PC-3 (cell line): ENCODE data around the gene SH3D19. TPM values are rescaled to one million over a fixed set of nuclear protein-coding genes. Genes with fewer than 3 reads are reported as not detected.
"Not testable (repeated sequence)": the region's sequence is repeated elsewhere in the genome, so short reads cannot be mapped to it uniquely, and the experiment has no call there.

Source experiments
- ATAC-seq: fragments of 200-7000 bp; cut with Tn5 transposase; 2 replicates; pipeline ENCODE4 v1.9.1; 2020; ENCODE audit warnings: mild to moderate bottlenecking, moderate library complexity
- BruUV-seq: library from RNA; stranded (reverse); fragments of 400-500 nt; replicated peaks from 2 replicates; lab custom pipeline; 2021; lab: Mats Ljungman, UMichigan
- CTCF ChIA-PET: fragments of 300-600 bp; sonication (Branson Sonifier 250); formaldehyde crosslinking; loops from one replicate; lab custom pipeline; 2022; ENCODE audit warnings: antibody characterized with exemption; lab: Charles Lee
- POLR2A ChIA-PET: fragments of 300-600 bp; sonication (Branson Sonifier 250); formaldehyde crosslinking; loops from one replicate; lab custom pipeline; 2022; ENCODE audit warnings: antibody characterized with exemption; ENCODE audit not compliant: unreplicated experiment; lab: Charles Lee
- DNase-seq: peaks from one replicate; pipeline ENCODE4 v3.0.0-alpha.2; 2015
- H2AFZ ChIP-seq: fragments of 300-600 bp; sonication (generic); 2 replicates; pipeline ENCODE4 v1.6.0; 2016; ENCODE audit warnings: antibody characterized with exemption, low read length
- H3F3A ChIP-seq: fragments of 300-600 bp; sonication (generic); one replicate; pipeline ENCODE4 v1.6.0; 2017; ENCODE audit warnings: antibody characterized with exemption, low read length, control low read depth, mild to moderate bottlenecking; ENCODE audit not compliant: unreplicated experiment
- H3K27ac ChIP-seq: fragments of 300-600 bp; sonication (generic); 2 replicates; pipeline ENCODE4 v1.5.1; 2016; ENCODE audit warnings: mild to moderate bottlenecking, low read length
- H3K27me3 ChIP-seq: fragments of 300-600 bp; sonication (generic); 2 replicates; pipeline ENCODE4 v1.6.1; 2016; ENCODE audit warnings: low read length, mixed read lengths
- H3K36me3 ChIP-seq: fragments of 300-600 bp; sonication (generic); 2 replicates; pipeline ENCODE4 v1.6.1; 2016; ENCODE audit warnings: low read depth, mixed run types, low read length, mixed read lengths
- H3K4me1 ChIP-seq: fragments of 300-600 bp; sonication (generic); 2 replicates; pipeline ENCODE4 v1.5.1; 2016; ENCODE audit warnings: low read length; ENCODE audit not compliant: insufficient read depth
- H3K4me2 ChIP-seq: fragments of 300-600 bp; sonication (generic); 2 replicates; pipeline ENCODE4 v1.6.0; 2016; ENCODE audit warnings: low read length
- H3K4me3 ChIP-seq: fragments of 300-600 bp; sonication (generic); 2 replicates; pipeline ENCODE4 v1.5.1; 2016; ENCODE audit warnings: mild to moderate bottlenecking, low read length, mixed read lengths
- H3K79me2 ChIP-seq: fragments of 300-600 bp; sonication (generic); 2 replicates; pipeline ENCODE4 v1.6.1; 2017; ENCODE audit warnings: low read length, mixed read lengths
- H3K9ac ChIP-seq: fragments of 300-600 bp; sonication (generic); 2 replicates; pipeline ENCODE4 v1.6.0; 2016; ENCODE audit warnings: mild to moderate bottlenecking, low read length
- H3K9me2 ChIP-seq: fragments of 300-600 bp; sonication (generic); replicated peaks from 2 replicates; pipeline ENCODE4 v1.6.1; 2016; ENCODE audit warnings: mixed run types, low read length, mixed read lengths
- H3K9me3 ChIP-seq: fragments of 300-600 bp; sonication (generic); 2 replicates; pipeline ENCODE4 v1.6.1; 2016; ENCODE audit warnings: low read length, mixed read lengths
- H4K20me1 ChIP-seq: fragments of 300-600 bp; sonication (generic); 2 replicates; pipeline ENCODE4 v1.6.1; 2016; ENCODE audit warnings: low read length, mixed read lengths
- EZH2 ChIP-seq: fragments of 300-600 bp; sonication (generic); IDR thresholded peaks from one replicate; pipeline ENCODE4 v1.6.1; 2017; ENCODE audit warnings: antibody characterized with exemption, mild to moderate bottlenecking, low read length; ENCODE audit not compliant: unreplicated experiment
- EZH2phosphoT487 ChIP-seq: fragments of 300-600 bp; sonication (generic); IDR thresholded peaks from 2 replicates; pipeline ENCODE4 v1.6.1; 2018; ENCODE audit warnings: mild to moderate bottlenecking, antibody characterized with exemption, low read length, borderline replicate concordance
- intact Hi-C: fragments of 100-400 bp; cut with micrococcal nuclease; formaldehyde crosslinking; loops from 2 replicates; pipeline ENCODE4 v1.9.0; 2023
- total RNA-seq: library from RNA; depleted of rRNA; stranded (reverse); fragments of >200 nt; gene quantifications from 2 replicates; pipeline ENCODE4 v1.2.3, GENCODE V29; 2014
- TF ChIP-seq, protein P1 (sequence below): fragments of 300-600 bp; sonication (generic); conservative IDR thresholded peaks from 2 replicates; pipeline ENCODE4 v1.5.1; 2017; ENCODE audit warnings: antibody characterized with exemption, low read depth, mild to moderate bottlenecking, low read length

Gene SH3D19
- total RNA-seq, 1 experiment from 2014 or later = 30.1 TPM

DNA sequence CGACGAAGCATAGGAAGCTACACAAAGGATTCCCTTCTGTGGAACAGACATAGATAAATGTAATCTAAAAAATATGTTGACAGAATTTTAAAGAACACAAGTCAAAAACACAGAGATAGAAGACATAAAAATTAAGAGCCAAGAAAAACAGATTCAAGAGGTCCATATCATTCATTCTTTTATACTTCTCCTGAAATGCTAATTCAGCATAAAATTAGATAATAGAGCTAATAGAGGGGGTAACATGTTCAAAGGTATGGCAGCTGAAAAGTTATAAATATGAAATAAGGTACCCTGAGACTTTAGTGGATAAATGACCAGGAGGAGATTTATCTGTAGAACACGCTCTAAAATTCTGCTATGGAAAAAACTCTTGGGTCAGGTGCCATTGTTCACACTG is 85.8 kb downstream of the SH3D19 start:
- Histone ChIP-seq H3K27ac (no peak overlapping the region), H2AFZ (no peak overlapping the region), H3K4me2 (no peak overlapping the region), H3K4me1 (no peaks in the 10 kb centered on the region), H3K27me3 (no peaks in the 10 kb centered on the region), H3K9ac (no peak overlapping the region), H3K9me2 (no peaks in the 10 kb centered on the region), H3F3A (no peaks in the 10 kb centered on the region), H4K20me1 (no peaks in the 10 kb centered on the region), H3K79me2 (no peaks in the 10 kb centered on the region), H3K36me3 (no peaks in the 10 kb centered on the region), H3K9me3 (no peaks in the 10 kb centered on the region), H3K4me3 (no peak overlapping the region)
- ChIA-PET CTCF (no interaction called here), POLR2A (no interaction called here)
- ATAC-seq = no peak
- no peak for TF ChIP-seq EZH2
- no peak for TF ChIP-seq EZH2phosphoT487
- TF ChIP-seq, protein P1, sequence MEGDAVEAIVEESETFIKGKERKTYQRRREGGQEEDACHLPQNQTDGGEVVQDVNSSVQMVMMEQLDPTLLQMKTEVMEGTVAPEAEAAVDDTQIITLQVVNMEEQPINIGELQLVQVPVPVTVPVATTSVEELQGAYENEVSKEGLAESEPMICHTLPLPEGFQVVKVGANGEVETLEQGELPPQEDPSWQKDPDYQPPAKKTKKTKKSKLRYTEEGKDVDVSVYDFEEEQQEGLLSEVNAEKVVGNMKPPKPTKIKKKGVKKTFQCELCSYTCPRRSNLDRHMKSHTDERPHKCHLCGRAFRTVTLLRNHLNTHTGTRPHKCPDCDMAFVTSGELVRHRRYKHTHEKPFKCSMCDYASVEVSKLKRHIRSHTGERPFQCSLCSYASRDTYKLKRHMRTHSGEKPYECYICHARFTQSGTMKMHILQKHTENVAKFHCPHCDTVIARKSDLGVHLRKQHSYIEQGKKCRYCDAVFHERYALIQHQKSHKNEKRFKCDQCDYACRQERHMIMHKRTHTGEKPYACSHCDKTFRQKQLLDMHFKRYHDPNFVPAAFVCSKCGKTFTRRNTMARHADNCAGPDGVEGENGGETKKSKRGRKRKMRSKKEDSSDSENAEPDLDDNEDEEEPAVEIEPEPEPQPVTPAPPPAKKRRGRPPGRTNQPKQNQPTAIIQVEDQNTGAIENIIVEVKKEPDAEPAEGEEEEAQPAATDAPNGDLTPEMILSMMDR = no peak
- no peak for DNase-seq
- intact Hi-C loops = loop anchor here (2.0 kb wide), 1 partner anchor 123 kb away; no protein-coding TSS in a partner anchor
- BruUV-seq = no TSS peak

DNA sequence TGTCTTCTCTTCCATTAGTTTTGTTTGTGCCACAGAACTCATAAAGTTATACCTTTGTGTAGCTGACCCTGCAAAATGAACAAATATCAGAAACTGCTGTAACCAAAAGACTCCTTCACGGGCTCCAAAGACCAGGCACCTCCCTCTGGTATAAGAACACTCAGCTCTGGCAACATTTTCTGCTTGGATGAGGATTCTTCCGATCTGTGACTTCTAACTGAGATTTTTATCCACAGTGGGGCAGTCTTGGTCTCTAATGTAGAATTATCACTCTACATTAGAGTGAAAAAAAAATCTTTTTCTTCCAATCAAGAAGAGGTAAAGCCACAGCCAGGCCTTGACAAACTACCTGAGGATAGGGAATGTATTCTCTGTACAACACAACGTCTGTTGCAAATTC is 86.9 kb downstream of the SH3D19 start:
- BruUV-seq = no TSS peak
- H3K9ac ChIP-seq = no peak overlapping the region
- H2AFZ ChIP-seq = no peak overlapping the region
- no peak overlapping the region for H3K27ac ChIP-seq
- H3K4me2 ChIP-seq = no peak overlapping the region
- H3K9me2 ChIP-seq = no peaks in the 10 kb centered on the region
- H3K36me3 ChIP-seq = no peaks in the 10 kb centered on the region
- H3K4me3 ChIP-seq = no peak overlapping the region
- no peaks in the 10 kb centered on the region for H3K79me2 ChIP-seq
- H3F3A ChIP-seq = no peaks in the 10 kb centered on the region
- intact Hi-C loops = loop anchor here (2.0 kb wide), 1 partner anchor 124 kb away; no protein-coding TSS in a partner anchor
- H3K9me3 ChIP-seq = no peaks in the 10 kb centered on the region
- ATAC-seq (peak; percentile 45), DNase-seq (peak; percentile 6)
- ChIA-PET CTCF (no interaction called here), POLR2A (interaction anchor here (0.5 kb wide), 1 partner anchor 10 kb away, joined by 10 read pairs; no protein-coding TSS in a partner anchor)
- TF ChIP-seq EZH2phosphoT487 (no peak), EZH2 (no peak)
- TF ChIP-seq, protein P1 = peak; percentile 26; the same call in 1 of the 2 replicates
- no peaks in the 10 kb centered on the region for H4K20me1 ChIP-seq
- no peaks in the 10 kb centered on the region for H3K27me3 ChIP-seq
- no peaks in the 10 kb centered on the region for H3K4me1 ChIP-seq

DNA sequence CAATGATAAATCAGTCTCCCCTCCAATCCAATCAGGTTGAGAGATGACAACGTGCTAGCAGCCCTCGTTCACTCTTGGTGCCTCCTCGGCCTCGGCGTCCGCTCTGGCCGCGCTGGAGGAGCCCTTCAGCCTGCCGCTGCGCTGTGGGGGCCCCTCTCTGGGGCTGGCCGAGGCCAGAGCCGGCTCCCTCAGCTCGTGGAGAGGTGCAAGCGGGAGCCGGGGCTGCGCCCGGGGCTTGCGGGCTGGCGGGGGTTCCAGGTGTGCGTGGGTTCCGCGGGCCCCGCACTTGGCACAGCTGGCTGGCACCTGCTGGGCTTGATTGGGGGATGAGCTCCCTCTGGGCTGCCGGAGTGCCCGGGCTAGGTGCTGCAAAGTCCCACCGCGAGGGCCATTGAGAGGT is 89.4 kb downstream of the SH3D19 start:
- no peak overlapping the region for H2AFZ ChIP-seq
- H3K4me3 ChIP-seq = no peak overlapping the region
- H3K9me2 ChIP-seq = no peaks in the 10 kb centered on the region
- no peak overlapping the region for H3K9ac ChIP-seq
- no peak overlapping the region for H3K27ac ChIP-seq
- intact Hi-C loops = no loop called here
- ChIA-PET POLR2A (no interaction called here), CTCF (no interaction called here)
- no peaks in the 10 kb centered on the region for H3K9me3 ChIP-seq
- TF ChIP-seq, protein P1 = no peak
- no peak for TF ChIP-seq EZH2phosphoT487
- no peak for TF ChIP-seq EZH2
- no peak for ATAC-seq
- no peaks in the 10 kb centered on the region for H3K79me2 ChIP-seq
- H3K4me1 ChIP-seq = no peaks in the 10 kb centered on the region
- no peaks in the 10 kb centered on the region for H3F3A ChIP-seq
- no peak for DNase-seq
- BruUV-seq = no TSS peak
- no peaks in the 10 kb centered on the region for H3K36me3 ChIP-seq
- no peaks in the 10 kb centered on the region for H4K20me1 ChIP-seq
- H3K4me2 ChIP-seq = no peak overlapping the region
- H3K27me3 ChIP-seq = no peaks in the 10 kb centered on the region

DNA sequence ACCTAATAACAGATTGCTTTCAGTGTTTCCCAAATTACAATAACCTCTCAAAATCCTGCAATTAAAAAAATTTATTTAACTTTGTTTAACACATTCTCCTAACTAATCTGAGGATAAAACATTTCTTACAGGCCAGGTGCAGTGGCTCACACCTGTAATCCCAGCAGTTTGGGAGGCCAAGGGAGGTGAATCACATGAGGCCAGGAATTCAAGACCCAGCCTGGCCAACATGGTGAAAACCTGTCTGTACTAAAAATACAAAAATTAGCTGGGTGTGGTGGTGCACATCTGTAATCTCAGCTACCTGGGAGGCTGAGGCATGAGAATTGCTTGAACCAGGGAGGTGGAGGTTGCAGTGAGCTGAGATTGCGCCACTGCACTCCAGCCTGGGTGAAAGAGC is 90.0 kb downstream of the SH3D19 start:
- H3K4me1 ChIP-seq, POLR2A ChIA-PET: not testable (repeated sequence)

More for the DNA sequence above, 90.0 kb downstream of the SH3D19 start:
- ATAC-seq, H3K4me3 ChIP-seq, H2AFZ ChIP-seq, intact Hi-C loops, H3F3A ChIP-seq, H4K20me1 ChIP-seq, H3K9ac ChIP-seq, H3K4me2 ChIP-seq, H3K9me3 ChIP-seq, H3K9me2 ChIP-seq, DNase-seq, CTCF ChIA-PET, H3K79me2 ChIP-seq, H3K36me3 ChIP-seq, BruUV-seq, H3K27me3 ChIP-seq, H3K27ac ChIP-seq: not testable (repeated sequence)
